NCI-H226 (cell line): ENCODE results near the gene MOCOS.
"Not testable (repeated sequence)": the region's sequence is repeated elsewhere in the genome, so short reads cannot be mapped to it uniquely, and the experiment has no call there.

ENCODE experiments used
- DNase-seq: peaks from one replicate; pipeline ENCODE4 v3.0.0-alpha.2; 2015

Gene MOCOS

GRCh38 chr18:36203360-36203895 lies 16.1 kb downstream of the MOCOS start:
- DNase-seq, result no peak

GRCh38 chr18:36205166-36205565 lies 17.9 kb downstream of the MOCOS start:
- DNase-seq, result no peak

DNA sequence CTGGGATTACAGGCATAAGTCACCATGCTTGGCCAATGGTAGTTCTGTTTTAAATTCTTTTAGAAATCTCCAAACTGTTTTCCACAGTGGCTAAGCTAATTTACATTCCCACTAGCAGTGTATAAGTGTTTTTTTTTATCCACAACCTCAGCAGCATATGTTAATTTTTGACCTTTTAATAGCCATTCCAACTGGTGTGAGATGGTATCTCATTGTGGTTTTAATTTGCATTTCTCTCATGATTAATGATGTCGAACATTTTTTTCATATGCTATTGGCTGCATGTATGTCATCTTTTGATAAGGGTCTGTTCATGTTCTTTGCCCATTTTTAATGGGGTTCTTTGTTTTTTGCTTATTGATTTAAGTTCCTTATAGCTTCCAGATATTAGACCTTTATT lies 20.0 kb downstream of the MOCOS start:
- no peak for DNase-seq

GRCh38 chr18:36207969-36208368 lies 20.7 kb downstream of the MOCOS start:
- not testable (repeated sequence) for DNase-seq

DNA sequence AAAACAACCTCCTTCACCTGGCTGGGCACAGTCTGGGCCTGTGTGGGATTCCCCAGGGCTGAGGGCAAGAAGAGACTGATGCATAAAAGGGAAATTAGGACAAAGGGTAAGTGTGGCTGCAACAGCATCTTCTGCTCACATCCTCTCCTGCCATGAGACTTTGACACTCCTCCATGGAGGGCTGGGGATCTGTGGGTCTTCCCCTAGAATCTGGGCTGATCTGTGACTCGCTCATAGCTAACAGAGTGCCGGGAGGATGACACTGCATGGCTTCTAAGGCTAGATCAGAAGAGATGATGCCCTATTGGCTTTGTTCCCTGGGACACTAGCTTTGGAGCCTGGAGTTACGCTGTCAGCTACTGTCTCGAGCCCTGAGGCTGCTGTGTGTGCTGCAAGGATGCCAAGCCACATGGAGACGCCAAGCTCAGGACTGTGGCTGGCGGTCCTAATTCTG lies 24.3 kb downstream of the MOCOS start:
- no peak for DNase-seq

GRCh38 chr18:36212301-36213171 lies 25.2 kb downstream of the MOCOS start:
- DNase-seq, result no peak

DNA sequence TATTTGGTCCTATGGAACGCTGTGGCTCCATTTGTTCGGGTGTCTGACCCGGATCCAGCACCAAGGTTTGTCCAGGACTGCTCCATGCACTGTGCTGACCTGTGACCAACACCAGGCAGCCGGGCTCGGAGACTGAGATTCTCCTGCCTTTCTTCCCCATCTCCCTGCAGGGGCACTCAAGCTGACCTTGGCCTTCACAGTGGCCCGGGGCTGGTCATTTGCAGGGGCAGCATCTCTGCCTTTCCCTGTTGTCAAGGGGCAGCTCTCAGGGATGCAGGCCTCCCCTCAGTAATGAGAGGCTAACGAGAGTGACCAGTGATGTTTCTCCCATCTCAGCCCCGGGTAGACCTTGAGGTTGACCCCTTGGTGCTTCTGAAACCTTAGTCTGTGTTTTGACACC lies 27.5 kb downstream of the MOCOS start:
- DNase-seq, result no peak

DNA sequence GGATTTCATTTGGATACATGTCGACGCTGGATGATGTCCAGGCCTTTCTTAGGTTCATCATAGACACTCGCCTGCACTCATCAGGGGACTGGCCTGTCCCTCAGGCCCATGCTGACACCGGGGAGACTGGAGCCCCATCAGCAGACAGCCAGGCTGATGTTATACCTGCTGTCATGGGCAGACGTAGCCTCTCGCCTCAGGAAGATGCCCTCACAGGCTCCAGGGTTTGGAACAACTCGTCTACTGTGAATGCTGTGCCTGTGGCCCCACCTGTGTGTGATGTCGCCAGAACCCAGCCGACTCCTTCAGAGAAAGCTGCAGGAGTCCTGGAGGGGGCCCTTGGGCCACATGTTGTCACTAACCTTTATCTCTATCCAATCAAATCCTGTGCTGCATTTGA lies 28.3 kb downstream of the MOCOS start:
- DNase-seq, result no peak

- no peak for DNase-seq
Observed at GRCh38 chr18:36217348-36217747, 30.1 kb downstream of the MOCOS start.

GRCh38 chr18:36229188-36229587 lies 41.9 kb downstream of the MOCOS start:
- no peak for DNase-seq

- not testable (repeated sequence) for DNase-seq
Observed at GRCh38 chr18:36240510-36240909, 53.2 kb downstream of the MOCOS start.

- no peak for DNase-seq
Observed at GRCh38 chr18:36241831-36242230, 54.5 kb downstream of the MOCOS start.

- peak; percentile 48 for DNase-seq
Observed at GRCh38 chr18:36247036-36247435, 59.7 kb downstream of the MOCOS start.

DNA sequence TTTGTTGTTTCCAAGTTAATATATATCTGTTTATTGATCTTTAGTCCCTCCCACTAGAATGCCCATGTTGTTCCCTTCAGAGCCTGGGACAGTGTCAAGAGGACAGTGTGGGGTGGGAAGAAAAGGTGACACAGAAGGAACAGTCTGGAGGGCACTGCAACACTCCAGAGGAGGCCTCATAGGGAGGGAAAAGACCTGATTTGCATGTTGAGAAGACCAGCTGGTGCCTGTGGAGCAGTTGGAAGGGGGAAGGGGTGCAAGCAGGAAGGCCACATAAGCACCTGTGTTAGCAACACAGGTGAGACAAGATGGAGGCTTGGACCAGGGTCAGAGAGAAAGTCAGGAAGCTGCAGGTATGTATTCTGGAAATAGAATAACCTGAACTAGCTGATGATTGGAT lies 62.1 kb downstream of the MOCOS start:
- DNase-seq, result no peak

DNA sequence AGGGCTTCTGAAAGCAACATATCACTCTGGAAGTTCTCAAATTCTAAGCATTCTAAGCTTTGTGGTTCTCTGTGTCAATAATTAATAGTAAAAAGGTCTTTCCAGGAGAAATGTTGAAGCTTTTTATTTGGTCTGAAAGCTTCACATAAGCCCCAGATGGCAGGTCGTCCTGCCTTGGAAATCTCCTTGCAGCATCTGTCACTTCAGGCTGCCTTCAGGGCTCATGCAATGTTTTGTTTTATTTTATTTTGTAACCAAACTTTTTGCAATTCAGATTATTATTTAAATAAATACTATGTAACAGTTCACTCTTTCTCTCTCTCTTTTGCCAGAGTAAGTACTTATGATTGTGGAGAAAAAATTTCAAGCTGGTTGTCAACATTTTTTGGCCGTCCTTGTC lies 63.5 kb downstream of the MOCOS start:
- DNase-seq, result no peak

GRCh38 chr18:36255072-36255698 lies 67.9 kb downstream of the MOCOS start:
- DNase-seq, result no peak

DNA sequence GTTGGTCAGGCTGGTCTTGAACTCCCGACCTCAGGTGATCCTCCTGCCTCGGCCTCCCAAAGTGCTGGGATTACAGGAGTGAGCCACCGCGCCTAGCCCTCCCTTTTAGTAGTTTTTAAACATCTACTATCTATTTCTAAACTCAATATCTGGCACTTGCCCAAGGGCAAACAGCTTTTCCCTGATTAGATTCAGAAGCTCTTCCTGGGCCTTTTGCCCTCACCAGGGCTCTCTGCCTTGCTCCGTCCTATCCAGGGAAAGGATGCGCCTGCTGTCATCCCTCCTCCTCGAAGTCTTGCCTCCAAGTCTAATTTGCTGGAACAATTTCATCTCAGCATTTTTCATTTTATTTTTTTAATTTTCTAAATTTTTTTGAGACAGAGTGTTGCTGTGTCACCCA lies 68.8 kb downstream of the MOCOS start:
- DNase-seq, result no peak

- no peak for DNase-seq
Observed at GRCh38 chr18:36262971-36263370, 75.7 kb downstream of the MOCOS start.

- no peak for DNase-seq
Observed at GRCh38 chr18:36264283-36264682, 77.0 kb downstream of the MOCOS start.

GRCh38 chr18:36265015-36265414 lies 77.7 kb downstream of the MOCOS start:
- peak; percentile 45 for DNase-seq

DNA sequence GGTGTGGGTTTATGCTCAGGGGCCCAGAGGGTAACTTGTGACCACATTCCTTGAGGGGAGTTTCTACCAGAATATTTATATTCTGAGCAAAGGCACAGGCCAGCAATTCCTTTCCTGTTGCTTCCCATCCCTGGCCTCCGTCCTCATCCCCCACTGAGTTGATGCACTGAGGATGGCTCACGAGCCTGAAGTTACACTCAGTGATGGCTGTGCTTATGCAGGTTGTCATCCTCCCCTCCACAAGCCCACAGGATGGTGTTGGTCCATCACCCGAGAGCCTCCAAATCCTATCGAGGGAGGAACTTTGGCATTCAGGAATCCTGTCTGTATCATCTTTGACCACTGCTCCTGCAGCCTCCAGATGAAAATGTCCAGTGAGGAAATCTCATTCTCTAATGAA lies 81.9 kb downstream of the MOCOS start:
- no peak for DNase-seq

DNA sequence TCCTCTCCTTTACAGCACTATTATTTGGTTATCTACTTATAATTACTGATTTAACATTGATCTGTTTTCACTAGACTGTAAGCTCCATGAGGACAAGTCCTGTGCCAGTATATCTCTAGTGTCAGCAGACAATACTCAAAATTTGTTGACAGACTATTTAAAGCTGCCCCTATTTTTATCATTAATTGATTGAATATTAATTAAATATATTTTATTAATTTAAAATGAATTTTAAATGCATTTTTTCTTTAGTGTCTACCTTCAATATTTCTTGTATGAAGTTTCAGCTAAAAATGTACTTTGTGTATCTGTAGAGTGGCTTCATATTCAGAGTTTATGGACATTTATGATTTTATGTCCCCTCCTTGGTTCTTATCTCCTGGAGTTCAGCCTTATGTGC lies 83.9 kb downstream of the MOCOS start:
- no peak for DNase-seq

DNA sequence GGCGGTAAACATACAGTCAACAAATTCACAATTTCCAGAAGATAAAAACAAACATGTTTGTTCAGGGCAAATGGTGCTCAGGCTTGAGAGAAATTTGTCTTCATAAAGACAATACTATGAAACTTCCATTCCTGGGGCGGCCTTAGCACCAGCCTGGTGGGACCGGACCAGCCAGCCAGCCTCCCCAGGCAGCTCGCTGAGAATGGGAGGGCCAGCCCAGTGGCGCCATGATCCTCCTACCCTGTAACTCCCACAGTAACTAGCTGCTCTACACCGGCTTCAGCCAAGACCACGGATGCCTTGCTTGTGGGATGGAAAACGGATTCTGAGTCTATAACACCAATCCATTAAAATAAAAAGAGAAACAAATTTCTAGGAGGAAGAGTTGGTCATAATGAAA lies 86.0 kb downstream of the MOCOS start:
- no peak for DNase-seq

DNA sequence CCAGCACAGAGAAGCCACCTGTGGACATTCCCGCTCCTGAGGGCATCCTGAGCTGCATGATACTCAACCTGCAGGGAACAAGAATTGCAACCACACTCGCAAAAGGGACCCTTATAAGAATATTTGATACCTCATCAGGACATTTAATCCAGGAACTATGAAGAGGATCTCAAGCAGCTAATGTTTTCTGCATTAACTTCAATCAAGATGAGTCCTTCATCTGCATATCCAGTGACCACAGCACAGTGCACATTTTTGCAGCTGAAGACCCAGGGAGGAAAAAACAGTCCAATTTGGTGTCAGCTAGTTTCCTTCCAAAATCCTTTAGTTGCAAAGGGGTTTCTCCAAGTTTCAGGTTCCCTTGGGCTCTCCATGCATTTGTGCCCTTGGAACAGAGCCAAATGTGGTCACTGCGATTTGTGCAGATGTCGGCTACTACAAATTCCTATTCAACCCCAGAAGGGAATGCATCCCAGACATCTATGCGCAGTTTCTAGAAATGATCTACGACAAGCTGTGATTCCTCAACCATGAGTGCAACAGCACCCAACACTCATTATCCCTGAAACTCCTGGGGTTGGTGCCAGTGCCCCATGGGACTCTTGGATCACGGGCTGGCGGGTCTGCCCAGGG lies 86.9 kb downstream of the MOCOS start:
- DNase-seq, result no peak
